MV-4-11 (cell line): Measurements from ENCODE around the gene RIF1.

Source experiments
- DNase-seq: peaks from one replicate; lab custom pipeline; 2025; lab: John Stamatoyannopoulos, UW

Gene RIF1, protein sequence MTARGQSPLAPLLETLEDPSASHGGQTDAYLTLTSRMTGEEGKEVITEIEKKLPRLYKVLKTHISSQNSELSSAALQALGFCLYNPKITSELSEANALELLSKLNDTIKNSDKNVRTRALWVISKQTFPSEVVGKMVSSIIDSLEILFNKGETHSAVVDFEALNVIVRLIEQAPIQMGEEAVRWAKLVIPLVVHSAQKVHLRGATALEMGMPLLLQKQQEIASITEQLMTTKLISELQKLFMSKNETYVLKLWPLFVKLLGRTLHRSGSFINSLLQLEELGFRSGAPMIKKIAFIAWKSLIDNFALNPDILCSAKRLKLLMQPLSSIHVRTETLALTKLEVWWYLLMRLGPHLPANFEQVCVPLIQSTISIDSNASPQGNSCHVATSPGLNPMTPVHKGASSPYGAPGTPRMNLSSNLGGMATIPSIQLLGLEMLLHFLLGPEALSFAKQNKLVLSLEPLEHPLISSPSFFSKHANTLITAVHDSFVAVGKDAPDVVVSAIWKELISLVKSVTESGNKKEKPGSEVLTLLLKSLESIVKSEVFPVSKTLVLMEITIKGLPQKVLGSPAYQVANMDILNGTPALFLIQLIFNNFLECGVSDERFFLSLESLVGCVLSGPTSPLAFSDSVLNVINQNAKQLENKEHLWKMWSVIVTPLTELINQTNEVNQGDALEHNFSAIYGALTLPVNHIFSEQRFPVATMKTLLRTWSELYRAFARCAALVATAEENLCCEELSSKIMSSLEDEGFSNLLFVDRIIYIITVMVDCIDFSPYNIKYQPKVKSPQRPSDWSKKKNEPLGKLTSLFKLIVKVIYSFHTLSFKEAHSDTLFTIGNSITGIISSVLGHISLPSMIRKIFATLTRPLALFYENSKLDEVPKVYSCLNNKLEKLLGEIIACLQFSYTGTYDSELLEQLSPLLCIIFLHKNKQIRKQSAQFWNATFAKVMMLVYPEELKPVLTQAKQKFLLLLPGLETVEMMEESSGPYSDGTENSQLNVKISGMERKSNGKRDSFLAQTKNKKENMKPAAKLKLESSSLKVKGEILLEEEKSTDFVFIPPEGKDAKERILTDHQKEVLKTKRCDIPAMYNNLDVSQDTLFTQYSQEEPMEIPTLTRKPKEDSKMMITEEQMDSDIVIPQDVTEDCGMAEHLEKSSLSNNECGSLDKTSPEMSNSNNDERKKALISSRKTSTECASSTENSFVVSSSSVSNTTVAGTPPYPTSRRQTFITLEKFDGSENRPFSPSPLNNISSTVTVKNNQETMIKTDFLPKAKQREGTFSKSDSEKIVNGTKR (N-terminal part only)

DNA sequence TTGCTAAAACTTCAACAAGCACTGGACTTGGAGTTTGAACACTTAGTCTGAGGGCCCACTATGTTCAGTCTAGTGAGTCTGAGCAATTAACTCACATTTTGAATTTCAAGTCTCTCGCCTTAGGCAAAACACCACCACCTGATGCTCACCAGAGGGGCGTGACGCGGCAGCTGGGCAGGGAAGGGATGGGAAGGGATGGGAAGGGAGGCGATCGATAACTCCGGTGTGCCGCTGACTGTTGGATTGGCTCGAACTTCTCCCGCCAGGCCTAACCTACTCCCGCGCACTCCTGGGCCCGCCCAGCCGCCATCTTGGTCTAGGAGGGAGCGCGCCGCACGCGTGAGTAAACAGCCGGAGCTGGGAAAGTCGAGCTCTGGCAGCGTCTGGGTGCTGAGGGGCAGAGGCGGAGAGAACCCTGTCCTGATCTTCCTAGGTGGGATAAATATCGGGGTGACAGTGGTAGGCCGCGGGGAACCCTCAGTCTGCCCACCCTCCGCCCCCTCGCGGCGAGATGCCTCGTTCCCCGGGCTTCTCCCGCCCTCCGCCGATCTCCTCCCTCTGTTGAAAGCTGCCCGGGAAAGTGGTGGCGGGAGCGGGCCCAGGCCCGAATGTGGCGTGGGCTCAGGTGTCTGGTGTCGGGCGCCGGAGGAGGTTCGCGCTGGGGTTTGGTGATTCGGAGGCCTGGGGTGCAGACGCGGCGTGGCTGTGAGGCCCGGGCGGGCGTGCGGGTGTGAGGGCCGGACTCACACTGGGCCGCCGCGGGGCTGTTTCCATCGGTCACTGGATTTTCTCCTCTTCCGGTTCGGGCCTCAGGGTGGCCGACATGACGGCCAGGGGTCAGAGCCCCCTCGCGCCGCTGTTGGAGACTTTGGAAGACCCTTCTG, at the start of gene RIF1:
RIF1 (plus strand) TSS at position 302 of the 884 bp plus-strand sequence; CDS start at position 824, 522 bp downstream.
- peak; percentile 82 for DNase-seq

DNA sequence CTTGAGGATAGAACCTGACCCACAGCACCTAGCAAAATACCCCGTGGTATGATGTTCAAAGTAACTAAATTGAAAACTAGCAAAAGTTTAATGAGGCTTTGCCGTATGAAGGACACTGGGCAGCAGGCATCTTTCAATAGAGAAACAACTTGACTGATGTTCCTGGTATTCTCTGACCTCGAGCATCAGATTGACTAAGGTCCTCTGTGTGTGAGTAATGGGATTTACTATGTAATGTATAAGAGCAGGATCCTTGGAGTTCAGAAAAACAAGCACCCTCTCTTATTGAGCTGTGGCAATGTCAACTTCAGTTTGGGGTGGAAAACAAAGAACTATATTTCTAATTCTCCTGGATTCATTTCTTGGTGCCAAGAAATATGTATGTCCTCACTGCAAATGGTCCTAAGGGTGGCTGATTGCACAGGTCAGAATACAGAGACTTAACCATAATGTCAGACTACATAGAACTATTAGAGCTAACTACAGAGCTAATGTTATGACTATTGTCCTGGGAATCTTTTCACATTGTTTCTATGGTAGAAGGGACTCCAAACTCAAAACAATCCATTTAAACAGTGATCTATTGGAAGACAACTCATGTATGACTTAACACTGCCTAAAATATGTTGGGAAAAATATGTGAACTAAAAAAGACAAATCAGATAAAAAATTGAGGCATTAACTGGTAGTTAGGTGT, 47.9 kb upstream of the RIF1 start:
- DNase-seq = no peak

DNA sequence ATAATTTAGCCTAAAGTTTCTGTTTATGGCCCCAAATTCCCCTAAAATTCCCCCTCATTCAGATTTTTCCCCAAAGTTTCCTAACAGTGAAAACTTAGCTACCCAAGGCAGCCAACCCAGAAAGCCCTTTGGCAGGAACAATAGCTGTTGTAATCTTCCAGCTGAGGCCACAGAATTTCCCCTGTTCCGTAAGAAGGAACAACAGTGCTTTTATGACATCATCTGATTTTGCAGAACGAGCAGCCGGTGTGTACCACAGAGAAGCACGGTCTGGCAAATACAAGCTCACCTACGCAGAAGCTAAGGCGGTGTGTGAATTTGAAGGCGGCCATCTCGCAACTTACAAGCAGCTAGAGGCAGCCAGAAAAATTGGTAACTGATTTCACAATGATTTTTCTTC, 46.0 kb upstream of the RIF1 start:
- peak; percentile 46 for DNase-seq

DNA sequence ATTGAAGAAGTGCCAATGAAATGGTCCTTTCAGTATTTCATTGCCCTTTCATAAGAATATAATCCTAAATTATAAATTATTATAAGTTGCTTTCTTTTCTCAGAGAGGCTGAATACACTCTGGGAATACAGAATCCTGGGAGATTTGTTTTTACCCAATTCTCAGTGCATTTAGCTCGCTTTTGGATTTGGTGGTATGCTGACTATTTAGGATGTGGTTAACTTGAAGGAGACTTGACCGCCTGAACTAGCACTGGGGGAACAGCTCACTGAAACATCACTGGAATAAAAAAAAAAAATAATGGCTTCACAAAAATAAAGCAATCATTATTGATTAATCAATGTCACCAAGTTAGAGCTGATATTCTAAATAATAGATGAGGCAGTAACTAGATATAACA, 42.1 kb upstream of the RIF1 start:
- DNase-seq = no peak

DNA sequence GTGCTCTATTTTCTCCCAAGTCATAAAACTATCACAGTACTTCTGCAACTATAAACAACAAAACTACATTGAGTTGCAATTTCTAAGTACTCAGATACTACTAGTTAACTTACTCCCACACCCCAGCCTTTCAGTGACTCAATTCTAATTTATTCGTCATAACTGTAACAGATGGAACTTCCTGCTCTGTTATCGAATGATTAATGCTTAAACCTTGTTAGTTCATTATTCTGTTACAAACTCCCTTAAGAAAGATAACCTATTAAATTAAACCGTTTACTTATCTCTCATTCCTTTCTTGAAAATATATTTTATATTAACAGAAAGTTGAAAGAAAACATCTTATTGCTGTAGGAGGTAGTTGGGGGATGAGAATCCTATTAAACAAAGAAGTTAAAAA, 35.3 kb upstream of the RIF1 start:
- DNase-seq = no peak

DNA sequence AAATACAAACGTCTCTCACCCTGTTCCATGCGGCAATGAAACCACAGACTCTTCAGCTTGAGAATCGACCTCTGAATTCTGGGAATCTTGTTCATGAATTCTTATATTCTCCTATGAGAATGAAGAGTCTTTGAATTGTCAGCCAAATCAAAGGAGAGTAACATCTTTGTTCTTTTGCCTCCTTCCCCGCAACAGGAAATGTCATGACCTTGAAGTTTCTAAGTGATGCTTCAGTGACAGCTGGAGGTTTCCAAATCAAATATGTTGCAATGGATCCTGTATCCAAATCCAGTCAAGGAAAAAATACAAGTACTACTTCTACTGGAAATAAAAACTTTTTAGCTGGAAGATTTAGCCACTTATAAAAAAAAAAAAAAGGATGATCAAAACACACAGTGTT, 30.5 kb upstream of the RIF1 start:
- no peak for DNase-seq

DNA sequence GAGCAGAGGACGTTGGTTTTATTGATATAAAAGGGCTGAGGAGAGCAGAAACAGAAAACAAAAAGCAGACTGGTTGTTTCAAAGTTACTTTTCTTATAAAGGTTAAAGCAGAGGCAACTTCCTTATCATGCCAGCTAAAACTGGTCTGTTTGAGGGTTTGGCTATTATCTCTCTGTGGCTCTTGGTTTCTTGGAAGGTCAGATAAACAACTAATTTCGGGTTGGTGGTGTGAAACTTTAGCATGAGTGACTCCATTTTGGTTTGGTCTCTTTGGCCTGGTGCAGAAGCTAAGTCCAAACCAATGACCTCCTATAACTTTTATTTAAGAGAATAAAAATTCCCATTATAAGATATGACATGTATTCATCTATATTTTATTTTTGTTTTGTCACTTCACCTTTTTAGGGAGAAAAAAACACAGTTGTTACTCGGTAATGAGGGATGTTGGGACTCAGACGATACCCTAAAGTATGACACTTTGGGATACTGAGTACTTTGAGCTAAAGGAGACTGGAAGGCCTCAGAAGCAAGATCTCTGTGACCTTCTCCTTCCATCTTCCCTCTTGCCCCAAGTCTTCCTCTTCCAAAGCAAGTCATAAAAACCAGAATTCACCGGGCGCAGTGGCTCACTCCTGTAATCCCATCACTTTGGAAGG, 29.0 kb upstream of the RIF1 start:
- no peak for DNase-seq

DNA sequence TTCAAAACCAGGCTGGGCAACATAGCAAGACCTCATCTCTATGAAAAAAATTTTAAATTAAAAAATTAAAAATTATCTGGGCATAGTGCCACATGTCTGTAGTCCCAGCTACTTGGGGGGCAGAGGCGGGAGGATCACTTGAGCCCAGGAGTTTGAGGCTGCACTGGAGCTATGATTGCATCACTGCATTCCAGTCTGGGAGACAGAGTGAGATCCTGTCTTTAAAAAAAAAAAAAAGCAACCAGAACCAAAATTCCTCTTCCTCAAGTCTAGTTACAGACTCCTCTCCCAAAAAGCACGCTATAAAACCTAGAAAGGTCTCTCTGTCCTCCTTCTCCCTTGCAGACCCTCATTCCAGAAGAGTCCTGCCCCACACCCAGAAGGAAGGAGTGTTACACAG, 28.4 kb upstream of the RIF1 start:
- no peak for DNase-seq

DNA sequence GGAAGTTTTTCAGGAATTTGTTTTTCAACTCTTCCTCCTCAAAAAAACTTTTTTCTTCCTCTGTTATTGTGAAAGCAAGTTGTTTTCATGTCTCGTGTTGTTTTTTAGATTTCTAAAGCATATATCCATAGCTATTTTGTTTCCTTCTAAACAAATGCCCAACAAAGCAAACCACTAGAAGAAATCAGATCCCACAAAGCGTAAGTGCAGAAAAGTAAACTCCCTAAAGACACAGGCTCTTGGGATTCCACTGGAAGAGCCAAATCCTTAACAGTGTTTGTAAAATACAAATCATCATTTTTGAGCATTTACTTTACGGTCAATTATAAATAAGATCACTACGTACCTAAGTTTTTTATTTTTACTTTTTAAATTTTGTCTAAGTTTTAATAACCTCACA, 21.7 kb upstream of the RIF1 start:
- no peak for DNase-seq

DNA sequence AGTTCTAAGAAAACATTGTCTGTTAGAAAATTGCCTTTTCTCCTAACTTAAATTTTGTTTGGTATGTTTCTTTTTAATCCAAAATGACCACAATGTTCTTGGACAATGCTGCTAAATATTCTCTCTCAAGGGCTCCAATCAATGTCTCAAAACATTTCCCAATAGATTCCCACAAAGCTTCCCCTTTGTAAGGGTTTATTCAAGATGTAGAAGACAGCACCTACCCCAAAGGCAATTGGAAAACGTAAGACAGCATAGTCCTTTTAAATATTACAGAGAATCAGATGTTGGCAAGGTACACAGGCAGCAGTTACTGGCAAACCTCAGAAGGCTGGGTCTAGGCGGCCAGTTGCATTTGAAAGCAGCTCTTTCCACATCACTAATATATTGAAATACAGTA, 18.3 kb upstream of the RIF1 start:
- no peak for DNase-seq

DNA sequence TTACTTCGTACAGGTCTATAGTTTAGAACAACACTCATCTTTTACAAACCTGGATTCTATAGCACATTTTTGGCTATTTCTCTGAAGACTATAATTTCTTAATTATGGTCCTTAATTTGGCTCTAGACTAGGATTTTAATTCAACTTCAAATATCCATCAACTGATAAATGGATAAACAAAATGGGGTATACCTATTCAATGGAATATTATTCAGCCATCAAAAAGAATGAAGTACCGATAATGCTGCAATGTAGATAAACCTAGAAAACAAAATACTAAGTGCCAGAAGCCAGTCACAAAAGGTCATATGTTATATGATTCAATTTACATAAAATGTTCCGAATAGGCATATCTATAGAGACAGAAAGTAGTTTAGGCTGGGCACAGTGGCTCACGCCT, 15.2 kb upstream of the RIF1 start:
- DNase-seq = no peak

DNA sequence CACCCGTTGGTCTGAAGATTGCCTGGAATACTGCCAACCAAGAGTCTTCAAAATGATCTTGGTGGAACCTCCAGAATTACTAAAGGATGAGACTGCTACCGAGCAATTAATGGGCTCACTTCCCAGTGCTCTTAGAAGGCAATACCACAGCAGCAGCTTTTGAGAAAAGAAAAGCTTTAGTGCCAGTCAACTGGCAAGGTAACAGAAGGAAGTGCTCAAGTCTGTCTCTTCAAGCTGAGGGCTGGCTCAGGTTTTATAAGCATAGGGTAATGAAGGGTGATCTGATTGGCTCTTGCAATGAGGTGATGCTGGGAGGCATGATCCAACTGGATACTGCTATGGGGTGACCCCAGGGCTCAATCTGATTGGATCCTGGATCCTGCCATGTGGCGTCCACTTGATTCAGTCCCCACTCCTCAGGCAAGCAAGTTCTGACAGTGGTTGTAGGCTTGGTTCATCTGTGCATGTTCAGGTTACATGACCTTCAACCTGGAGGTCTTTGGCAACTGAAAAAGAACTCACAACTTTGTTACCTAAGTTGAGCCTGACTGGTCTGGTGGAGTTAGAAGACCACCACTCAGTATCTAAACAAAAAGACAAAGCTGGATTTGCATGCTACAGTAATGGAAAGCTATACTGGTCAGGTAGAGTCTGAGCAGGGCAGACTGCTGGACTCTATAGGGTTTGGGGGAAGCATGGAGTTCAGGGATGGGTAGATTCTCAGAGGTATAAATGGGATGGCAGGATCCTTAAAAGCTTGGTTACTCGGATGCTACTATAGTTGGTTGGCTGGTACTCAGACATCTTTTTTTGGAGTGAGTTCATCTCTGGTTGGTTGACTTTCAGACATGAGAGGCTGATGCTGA, 14.0 kb upstream of the RIF1 start:
- no peak for DNase-seq

DNA sequence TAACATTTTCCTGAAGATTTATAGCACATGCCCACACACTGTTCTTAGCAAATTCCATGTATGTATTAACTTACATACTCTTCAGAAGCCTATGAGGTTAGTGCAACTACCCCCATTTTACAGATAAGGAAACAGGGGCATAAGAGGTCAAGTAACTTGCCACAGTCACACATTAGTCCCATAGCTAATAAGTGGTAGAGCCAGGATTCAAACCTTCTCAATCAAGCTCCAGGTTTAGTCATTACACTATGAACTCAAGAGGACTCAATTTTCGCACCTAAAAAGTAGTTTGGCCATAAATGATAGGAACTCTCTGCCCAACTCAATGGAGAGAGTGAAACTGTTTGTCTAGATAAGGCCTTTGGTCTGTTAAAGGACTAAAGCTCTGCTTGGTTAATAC, 9.7 kb upstream of the RIF1 start:
- DNase-seq = no peak

DNA sequence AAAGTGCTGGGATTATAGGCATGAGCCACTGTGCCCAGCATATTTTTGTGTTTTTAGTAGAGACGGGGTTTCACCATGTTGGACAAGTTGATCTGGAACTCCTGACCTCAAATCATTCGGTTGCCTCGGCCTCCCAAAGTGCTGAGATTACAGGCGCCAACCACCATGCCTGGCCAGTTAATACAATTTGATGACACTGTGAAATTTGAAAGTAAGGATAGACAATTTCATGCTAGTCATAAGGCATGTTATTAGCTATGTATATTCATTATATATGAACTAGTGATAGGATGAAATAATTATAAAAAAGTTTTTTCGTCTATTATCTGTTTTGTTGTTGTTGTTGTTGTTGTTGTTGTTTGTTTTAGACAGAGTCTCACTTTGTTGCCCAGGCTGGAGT, 8.6 kb upstream of the RIF1 start:
- DNase-seq = no peak

DNA sequence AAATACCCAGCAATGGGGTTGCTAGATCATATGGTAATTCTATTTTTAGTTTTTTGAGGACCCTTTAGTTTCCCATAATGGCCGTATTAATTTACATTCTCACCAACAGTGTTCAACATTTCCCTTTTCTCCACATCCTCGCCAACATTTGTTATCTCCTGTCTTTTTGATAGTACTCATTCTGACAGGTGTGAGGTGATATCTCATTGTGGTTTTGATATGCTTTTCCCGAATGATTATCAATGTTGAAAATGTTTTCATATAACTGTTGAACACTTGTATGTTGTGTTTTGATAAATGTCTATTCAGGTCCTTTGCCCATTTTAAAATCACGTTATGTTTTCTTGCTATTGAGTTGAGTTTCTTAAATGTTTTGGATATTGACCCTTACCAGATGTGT, 5.8 kb upstream of the RIF1 start:
- no peak for DNase-seq

DNA sequence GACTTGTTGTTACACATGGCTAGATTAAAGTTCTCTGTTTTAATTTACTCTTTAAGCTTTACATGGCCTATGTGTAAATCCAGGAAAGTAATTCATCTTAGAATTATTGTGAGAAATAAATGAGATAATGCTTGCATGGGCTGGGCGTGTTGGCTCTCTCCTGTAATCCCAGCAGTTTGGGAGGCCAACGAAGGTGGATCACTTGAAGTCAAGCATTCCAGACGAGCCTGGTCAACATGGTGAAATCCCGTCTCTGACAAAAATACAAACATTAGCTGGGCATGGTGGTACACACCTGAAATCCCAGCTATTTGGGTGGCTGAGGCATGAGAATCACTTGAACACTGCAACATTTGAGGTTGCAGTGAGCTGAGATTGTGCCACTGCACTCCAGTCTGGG, 4.3 kb upstream of the RIF1 start:
- DNase-seq = no peak

DNA sequence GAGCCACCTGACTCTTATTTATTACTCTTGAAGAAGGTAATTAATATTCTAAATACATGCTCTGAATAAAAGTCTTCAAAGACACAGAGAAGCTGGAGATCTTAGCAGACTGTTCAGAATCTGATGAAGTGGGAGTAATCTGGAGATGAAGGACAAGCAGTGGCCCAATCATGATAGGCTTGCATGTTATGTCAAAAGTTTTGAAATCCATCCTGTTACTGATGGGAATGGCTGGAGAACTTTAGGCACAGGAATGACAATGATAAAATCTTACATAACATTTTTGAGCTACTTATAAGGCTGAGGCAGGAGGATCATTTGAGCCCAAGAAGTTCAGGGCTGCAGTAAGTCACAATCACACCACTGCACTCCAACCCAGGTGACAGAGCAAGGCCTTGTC, 2.4 kb upstream of the RIF1 start:
- DNase-seq = no peak

DNA sequence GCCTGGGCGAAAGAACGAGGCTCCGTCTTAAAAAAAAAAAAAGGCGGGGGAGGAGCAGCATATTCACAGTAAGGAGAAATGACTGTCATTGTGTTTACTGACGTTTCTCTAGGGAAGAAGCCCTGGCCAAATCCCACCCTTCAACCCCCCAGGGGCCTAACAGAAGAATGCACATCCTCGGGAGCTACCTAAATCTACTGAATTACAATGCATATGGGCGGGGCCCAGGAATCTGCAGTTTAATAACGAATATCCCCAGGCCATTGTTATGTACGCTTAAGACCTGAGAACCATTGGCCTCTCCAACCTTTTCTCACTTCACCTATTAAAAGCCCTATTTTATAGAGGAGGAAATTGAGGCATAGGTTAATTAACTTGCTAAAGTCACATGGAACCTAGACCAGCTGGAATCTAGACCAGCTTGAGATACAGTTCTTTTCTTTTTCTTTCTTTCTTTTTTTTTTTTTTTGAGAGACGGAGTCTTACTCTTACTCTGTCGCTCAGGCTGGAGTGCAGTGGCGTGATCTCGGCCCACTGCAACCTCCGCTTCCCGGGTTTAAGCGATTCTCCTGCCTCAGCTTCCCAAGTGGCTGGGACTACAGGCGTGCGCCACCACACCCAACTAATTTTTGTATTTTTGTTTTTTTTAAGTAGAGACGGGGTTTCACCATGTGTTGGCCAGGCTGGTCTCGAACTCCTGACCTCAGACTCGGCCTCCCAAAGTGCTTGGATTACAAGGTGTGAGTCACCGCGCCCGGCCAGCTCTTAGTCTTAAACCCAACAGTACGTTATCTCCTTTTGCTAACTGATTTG, 708 bp upstream of the RIF1 start:
- peak; percentile 40 for DNase-seq

DNA sequence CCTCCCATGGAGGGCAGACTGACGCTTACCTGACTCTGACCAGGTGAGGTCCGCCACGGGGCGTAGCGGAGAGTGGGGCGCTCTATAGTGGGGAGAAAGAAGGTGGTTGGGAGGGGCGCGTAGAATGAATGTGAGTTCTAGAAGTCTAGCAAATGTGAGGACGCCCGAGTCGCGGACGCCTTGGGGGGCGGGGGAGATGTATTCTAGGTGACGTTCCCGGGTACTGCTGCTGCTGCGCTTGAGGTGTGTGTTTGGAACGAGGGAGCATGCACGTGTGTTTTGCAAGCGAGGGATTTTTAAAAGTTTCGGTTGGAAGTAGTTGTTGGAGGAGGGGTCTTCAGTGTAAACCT, 758 bp downstream of the RIF1 start:
- no peak for DNase-seq
